ENCODE results near the gene YWHAH.

Gene YWHAH

GRCh38 chr22:31943978-31944699, at the start of gene YWHAH:
TSS of gene YWHAH (plus strand) at chr22:31944535. CDS start at chr22:31944734, 199 bp downstream.
- peak; percentile 93 for DNase-seq

DNA sequence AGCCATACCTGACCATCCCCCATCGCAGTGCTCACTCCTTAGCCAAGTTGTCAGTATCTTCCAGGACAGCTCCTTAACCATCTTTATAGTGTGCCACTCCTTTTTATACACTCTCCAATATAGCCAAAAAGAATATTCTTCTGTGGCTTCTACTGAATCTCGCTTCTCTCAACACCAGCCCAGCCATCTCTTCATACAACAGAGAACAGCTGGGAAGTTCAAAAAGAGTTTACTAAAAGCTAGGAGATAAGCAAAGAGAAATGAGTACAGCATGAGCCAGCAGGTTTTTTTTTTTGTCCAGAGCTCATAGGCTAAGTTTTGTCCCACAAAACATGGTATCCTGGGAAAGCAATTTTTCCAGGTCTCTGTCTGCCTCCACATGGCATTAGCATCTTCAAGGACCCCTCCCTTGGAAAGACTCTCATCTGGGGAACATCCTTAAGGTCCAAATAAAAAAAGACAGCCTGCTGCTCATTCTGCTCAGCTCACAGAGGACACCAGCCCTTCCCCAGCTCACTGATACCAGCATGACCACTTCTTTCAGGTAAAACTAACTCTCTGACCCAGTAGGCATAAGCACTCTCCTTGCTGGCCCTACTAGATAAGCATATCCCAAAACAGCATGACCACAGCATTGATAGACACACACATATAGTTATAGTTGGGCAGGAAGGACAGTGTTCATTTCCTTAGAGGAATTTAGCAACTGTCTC, 48.8 kb upstream of the YWHAH start:
- no peak for DNase-seq

- DNase-seq = no peak
Measured at GRCh38 chr22:31896472-31896871, 47.9 kb upstream of the YWHAH start.

DNA sequence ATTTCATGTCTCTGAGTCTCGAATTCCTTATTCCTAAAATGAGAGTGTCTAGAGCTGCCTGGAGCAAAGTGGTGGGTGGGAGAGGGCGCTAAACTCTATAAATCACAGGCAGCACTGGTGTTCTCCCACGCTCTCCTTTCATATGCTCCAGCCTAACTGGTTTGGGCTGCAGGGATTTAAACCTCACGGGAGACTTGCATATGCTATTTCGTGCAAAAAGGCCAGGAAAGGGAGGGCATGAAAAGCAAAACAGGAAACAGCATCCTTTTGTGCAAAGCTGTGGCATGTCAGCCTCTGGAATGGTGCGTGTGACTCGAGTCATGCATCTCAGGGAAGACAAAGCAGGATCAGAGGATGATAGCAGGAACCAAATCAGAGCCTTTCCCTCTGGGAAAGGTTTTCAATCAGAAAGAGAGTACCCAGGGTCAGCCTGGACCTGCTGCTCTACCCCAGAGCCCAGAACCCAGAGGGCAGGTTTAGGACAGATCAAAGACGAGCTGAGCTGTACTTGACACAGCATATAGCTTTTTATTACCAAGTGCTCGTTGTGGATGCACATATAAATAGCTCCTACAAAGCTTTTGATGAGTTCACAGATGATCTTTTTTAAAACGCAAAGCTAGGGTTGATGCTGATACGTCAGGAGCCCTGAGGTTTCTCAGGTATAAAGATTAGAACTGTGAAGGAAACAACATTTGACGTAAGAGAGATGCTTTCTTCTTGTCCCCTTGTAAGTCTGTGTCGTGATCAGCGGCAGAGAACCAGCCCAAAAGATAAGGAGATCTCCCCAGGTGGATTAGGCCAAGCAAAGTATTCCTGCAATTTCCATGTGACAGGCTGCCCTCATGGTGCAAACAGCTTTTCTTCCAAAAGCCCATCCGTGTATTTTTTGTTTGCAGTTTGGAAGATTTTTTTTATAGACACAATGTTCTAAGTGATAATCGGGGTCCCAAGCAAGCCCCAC, 46.2 kb upstream of the YWHAH start:
- DNase-seq = no peak

GRCh38 chr22:31898926-31899325, 45.4 kb upstream of the YWHAH start:
- no peak for DNase-seq

- no peak for DNase-seq
Measured at GRCh38 chr22:31899669-31900068, 44.7 kb upstream of the YWHAH start.

DNA sequence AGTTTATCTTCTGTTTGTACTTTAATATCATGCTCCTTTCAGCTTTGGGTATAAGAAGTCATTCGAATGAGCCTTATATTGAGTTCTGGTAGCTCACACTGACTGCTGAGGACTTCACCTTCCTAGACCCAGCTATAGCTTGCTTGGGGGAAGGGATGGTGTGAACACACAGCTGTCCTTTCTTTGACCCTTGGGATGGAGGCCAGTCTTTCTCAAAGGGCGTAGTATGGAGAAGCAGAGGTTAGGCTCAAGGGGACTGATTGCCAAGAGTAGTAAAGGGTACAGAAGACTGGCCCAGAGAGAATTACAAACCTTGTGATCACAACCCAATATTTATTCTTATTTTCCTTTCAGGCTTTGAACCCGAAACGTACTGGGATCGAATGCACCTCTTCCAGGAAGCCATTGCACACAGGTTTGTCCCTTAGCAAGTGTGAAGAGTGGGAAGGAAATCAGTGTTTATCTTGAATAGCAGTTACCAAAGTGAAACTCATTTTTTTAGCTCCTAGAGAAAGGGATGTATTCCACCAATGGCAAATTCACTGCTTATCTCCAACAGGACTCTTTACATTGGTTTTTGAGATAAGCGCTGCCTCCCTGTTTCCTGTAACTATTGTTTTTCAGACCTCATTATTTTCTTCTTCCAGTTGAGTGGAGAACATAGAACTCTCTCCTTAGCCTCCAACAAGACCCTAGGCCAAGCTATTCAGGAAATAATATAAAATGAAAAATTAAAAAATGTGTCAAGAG, 42.8 kb upstream of the YWHAH start:
- no peak for DNase-seq

GRCh38 chr22:31904651-31905050, 39.7 kb upstream of the YWHAH start:
- no peak for DNase-seq

DNA sequence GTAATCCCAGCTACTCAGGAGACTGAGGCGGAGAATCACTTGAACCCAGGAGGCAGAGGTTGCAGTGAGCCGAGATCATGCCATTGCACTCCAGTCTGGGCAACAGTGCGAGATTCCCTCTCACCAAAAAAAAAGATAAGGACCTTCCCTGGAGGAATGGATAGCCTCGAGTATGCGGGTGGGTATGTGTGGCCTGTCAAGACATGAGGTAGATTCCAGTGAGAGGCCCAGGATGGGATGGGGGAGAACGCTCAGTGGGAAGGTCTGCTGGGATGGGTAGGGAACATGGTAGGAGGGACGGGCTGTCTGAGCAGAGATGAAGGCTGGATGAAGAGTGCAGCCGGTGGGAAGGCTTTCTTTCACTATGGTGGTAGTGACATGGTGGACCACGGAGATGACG, 39.0 kb upstream of the YWHAH start:
- no peak for DNase-seq

DNA sequence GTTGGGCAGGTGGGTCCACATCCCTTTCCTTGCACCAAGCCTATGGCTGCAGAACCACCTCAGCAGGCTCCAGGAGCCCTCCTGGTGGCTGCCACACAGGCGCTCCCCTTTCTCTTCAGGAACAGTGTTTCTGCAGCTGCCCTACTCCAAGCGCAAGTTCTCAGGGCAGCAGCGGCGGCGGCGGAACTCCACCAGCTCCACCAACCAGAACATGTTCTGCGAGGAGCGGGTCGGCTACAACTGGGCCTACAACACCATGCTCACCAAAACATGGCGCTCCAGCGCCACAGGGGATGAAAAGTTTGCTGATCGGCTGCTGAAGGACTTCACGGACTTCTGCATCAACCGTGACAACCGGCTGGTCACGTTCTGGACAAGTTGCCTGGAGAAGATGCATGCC, 38.2 kb upstream of the YWHAH start:
- no peak for DNase-seq

DNA sequence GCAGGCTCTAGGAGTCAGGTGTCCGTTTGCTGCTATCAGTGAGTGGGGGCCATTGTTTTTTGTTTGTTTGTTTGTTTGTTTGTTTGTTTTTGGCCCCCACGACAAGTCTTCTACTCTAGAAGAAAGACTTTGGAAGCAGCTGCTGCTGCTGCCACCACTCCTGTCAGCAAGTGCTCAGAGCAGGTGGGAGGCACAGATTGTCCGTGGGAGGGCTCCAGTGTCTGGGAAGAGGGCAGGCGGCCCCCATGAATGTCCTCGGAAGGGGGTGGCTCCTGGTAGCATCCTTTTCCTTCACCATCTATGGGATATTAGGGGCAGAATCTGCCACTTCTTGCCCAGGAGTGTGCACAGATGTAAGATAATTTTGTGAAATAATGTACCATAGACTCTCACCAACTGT, 37.8 kb upstream of the YWHAH start:
- no peak for DNase-seq

- DNase-seq = no peak
Measured at GRCh38 chr22:31909977-31910376, 34.4 kb upstream of the YWHAH start.

DNA sequence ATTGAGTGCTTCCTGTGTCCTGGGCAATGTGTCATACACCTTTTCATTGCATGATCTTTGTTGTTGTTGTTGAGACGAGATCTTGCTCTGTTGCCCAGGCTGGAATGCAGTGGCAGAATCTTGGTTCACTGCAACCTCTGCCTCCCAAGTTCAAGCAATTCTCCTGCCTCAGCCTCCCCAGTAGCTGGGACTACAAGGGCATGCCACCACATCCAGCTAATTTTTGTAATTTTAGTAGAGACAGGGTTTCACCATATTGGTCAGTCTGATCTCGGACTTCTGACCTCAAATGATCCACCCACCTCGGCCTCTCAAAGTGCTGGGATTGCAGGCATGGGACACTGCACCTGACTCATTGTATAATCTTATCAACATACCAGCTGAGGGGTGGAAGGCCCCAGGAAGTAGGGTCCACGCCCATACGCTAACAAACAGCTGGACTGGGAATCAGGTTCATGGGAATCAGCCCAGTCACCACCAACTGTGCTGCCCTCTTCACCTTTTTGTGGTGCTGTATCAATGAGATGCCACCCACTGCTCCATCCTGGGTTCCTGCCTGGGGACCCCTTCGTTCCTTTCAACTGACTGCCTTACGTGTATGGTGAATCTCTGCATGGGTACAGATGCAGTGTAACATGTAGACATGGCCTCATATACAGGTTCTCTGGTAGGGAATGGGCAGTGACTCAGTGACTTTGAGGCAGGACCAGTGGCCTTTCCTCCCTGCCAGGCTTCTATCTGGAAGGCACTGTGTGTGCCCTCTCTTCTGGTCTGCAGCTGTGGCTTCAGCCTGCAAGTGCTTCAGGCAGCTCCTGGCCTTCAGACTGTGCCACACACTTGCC, 32.5 kb upstream of the YWHAH start:
- DNase-seq = no peak

DNA sequence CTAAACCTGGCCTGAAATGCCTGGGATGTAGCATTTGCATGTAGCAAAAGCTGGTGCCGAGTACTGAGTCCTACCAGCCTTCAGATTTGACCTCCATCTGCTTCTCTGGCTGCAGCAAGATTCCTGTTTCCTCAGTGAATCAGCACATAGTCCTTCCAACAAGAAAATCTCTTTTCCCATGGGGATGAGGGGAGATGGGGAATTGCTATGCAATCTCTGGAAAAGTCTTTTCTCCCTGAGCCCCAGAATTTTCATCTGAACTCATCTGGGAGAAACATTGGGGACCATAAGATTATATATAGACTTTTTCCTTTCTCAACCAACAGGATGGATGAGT, 32.0 kb upstream of the YWHAH start:
- DNase-seq = no peak

DNA sequence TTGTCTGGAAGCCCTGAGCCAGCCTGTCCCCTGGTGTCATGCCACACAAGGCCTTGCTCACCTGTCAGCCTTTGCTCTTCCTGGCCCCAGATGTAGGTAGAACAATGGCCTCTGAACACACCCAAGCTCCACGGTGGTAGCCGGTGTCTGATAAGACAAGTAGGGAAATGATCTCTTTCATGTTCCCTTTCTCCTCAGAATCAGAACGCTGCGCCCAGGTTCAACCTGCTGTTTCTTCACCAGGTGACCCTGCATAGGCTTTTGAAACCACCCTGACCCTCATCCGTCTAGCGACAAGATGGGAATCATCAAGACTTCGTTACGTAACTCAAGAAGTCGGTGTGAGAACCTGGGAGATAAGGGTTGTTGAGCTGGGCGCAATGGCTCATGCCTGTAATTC, 28.7 kb upstream of the YWHAH start:
- DNase-seq = no peak

DNA sequence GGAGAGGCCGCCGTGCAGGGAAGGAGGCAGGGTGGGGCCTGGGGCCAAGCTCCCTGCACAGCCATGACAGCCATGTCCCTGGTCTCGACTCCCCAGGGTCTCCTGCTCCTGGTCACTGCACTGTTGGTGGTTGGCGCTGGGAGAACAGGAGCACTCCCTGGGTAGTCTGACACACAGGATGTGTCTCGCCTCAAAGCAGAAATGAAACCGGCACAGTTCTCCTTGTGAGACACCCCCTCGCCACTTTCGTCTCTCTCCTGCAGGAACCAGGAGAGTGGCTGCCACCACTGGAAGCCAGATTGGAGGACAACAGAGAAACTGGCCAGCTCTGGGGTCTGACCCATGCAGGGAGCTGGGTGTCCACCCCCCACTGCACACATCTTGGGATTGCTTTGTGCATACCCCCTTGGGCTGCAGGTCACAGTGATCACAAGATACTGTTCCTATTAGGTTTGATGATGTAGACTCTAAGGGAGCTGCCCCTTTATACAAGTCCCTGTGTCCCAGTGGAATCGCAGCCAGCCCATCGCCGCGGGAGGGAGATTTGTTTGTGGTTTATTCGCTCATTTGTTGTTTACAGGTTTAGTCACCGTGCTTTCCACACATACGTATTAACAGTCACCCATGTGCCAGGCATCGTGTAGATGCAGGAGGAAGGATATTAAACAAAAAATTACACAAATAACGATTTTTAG, 27.0 kb upstream of the YWHAH start:
- peak; percentile 15 for DNase-seq

- no peak for DNase-seq
Measured at GRCh38 chr22:31919730-31920129, 24.6 kb upstream of the YWHAH start.

DNA sequence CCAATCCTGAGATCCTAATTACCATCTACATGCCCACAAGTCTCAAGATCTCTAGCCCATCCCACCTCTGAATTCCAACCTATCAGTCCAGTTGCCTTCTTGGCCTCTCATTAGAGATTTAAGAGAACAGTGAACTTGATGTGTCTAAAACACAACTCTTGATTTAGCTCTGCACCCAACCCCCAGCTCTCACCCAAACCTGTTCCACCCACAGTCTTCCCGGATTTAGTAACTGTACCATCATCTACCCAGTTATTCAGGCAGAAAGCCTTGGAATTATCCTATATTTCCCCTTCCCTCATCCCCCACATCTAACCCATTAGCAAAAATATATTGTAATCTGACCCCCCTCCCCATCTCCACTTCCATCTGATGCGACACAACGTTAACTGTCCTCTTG, 24.0 kb upstream of the YWHAH start:
- no peak for DNase-seq

DNA sequence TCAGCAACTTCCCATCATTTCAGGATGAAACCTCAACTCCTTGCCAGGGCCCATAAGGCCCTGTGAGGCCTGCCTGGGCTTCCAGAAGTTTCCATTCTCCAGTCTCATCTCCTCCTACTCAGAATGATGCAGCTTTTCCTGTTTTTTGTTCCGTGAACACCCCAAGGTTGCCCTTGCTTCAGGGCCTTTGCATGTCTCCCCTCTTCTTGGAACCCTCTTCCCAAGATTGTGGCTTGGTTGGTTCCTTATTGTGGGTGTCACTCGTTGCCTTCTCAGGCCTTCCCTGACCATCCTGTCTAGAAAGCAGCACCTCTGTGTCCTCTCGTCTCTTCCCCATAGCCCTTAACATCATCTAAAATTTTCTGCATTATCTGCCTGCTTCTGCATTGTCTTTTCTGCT, 23.2 kb upstream of the YWHAH start:
- DNase-seq = no peak

DNA sequence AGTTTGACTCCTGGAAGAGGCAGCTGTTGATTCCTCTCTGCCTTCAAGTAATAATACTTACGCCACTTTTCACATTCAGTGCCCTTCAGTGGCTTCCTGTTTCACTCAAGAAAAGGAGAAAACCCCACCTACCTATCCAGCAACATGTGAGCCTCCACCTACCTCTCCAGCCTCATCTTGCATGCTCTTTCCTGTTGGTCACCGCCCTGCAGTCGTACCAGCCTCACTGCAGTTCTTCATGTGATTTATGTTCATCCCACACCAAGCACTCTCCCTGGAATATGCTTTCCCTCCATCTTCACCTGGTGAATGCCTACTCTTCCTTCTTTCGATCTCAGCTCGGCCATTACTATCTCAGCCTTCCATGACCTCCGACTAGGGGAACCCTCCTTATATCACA, 21.8 kb upstream of the YWHAH start:
- no peak for DNase-seq

DNA sequence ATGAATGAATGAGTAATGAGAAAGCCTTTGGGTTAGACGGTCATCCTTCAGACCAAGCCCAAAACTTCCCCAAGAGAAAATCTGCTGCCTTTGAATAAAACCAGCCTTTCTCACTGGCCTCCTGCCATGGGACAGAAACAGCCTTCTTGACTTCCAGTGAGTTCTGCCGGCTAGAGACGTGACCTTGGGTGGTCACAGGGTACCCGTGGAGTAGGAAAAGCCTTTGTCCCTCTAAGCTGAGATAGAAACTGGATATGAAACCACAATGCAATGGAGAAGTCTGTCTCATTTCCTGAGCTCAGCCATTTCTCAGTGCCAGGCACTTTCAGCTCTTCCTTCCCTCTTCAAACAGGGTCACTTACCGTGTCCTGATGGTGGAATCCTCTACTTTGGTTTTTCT, 21.2 kb upstream of the YWHAH start:
- DNase-seq = no peak

Data from CD4-positive, alpha-beta T cell treated with Interleukin-21 for 1 hour (primary cell).